Ascending aorta (tissue), 2 donors: ENCODE data around the gene SACM1L. TPM values are rescaled to one million over a fixed set of nuclear protein-coding genes. Genes with fewer than 3 reads are reported as not detected.
A peak's percentile ranks its signal among the peaks of the same experiment; 100 is the strongest.

Experiments
- DNase-seq, 2 donors: peaks; one replicate each; pipeline ENCODE4 v3.0.0-alpha.2; 2019; ENCODE audit warnings: low spot score in 2 of 2
- H3K27ac ChIP-seq, 2 donors: fragments of 200-600 bp; sonication (generic); one replicate each; pipeline ENCODE4 v1.5.1; 2016 to 2017; ENCODE audit warnings: mild to moderate bottlenecking in 1 of 2
- H3K27me3 ChIP-seq: fragments of 200-600 bp; sonication (generic); one replicate; pipeline ENCODE4 v1.5.1; 2017
- H3K36me3 ChIP-seq, 2 donors: fragments of 200-600 bp; sonication (generic); one replicate each; pipeline ENCODE4 v1.5.1; 2016
- H3K4me1 ChIP-seq, 2 donors: fragments of 200-600 bp; sonication (generic); one replicate each; pipeline ENCODE4 v1.5.1; 2016 to 2017; ENCODE audit warnings: mild to moderate bottlenecking in 1 of 2
- H3K4me3 ChIP-seq, 2 donors: fragments of 200-600 bp; sonication (generic); one replicate each; pipeline ENCODE4 v1.5.1; 2016 to 2017; ENCODE audit warnings: mild to moderate bottlenecking in 1 of 2
- H3K9me3 ChIP-seq, 2 donors: fragments of 200-600 bp; sonication (generic); one replicate each; pipeline ENCODE4 v1.5.1; 2016
- intact Hi-C: fragments of 100-400 bp; cut with DNase I; formaldehyde crosslinking; loops from one replicate; pipeline ENCODE4 v1.15.1; 2023
- total RNA-seq: library from RNA; depleted of rRNA; stranded (reverse); fragments of >200 nt; gene quantifications from one replicate; pipeline ENCODE4 v1.1.0, GENCODE V29; 2016
- TF ChIP-seq, protein P1 (sequence below), 3 experiments: fragments of 200-600 bp in 2 of 3; fragments of 450-650 bp in 1 of 3; sonication (generic) in 2 of 3; IDR thresholded peaks; one replicate each; pipeline ENCODE4 v1.5.1; 2016 to 2019; ENCODE audit warnings: antibody characterized with exemption in 3 of 3, mild to moderate bottlenecking in 1 of 3, moderate library complexity in 1 of 3

Gene SACM1L
- total RNA-seq, 1 donor from 2014 or later: 7.2 TPM

DNA sequence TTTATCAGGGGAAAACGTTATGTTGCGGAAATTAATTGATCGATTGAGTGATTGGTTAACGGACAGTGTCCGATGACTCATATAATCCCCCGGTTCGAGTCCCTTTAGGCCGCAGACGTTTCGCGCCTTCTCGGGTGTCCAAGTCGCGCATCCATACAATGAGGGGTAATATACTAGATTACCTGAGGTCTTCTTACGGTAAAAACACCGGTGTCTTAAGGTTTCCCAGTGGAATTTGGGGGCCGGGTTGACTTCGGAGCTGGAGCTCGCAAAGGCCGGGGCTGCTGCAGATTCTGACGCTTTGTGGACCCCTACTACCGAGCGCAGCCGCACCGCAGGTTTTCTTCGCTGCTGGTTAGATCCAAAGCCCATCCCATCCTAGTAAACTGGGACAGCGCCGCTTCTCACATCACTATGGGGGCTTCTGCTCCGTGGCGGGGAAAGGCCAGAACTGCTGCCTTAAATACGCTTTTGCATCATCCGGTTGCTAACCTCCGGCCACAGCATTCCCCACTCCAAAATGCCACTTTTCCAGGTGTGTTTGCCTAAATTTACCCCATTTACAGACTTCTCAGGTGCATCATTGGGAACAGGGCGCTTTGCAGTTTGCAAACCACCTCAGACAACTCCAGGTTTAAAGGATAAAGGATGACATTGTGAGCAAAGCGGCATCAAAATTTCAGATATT, 858 bp upstream of the SACM1L start:
- Histone ChIP-seq H3K4me1 (peaks cover 0 to 22% of the 10 kb centered on the region in 2 donors), H3K9me3 (no peaks in the 10 kb centered on the region), H3K36me3 (peaks cover 0 to 10% of the 10 kb centered on the region in 2 donors), H3K4me3 (peak overlapping the region; percentile 55 to 81), H3K27me3 (no peaks in the 10 kb centered on the region), H3K27ac (peak overlapping the region; percentile 81 to 89)
- DNase-seq: no peak
- intact Hi-C loops: loop anchor here (10.0 kb wide), 1 partner anchor 306 kb away; the partner anchor contains the start of gene FYCO1
- TF ChIP-seq, protein P1, sequence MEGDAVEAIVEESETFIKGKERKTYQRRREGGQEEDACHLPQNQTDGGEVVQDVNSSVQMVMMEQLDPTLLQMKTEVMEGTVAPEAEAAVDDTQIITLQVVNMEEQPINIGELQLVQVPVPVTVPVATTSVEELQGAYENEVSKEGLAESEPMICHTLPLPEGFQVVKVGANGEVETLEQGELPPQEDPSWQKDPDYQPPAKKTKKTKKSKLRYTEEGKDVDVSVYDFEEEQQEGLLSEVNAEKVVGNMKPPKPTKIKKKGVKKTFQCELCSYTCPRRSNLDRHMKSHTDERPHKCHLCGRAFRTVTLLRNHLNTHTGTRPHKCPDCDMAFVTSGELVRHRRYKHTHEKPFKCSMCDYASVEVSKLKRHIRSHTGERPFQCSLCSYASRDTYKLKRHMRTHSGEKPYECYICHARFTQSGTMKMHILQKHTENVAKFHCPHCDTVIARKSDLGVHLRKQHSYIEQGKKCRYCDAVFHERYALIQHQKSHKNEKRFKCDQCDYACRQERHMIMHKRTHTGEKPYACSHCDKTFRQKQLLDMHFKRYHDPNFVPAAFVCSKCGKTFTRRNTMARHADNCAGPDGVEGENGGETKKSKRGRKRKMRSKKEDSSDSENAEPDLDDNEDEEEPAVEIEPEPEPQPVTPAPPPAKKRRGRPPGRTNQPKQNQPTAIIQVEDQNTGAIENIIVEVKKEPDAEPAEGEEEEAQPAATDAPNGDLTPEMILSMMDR (IDR thresholded peaks at IDR 0.05): peak in 1 of 3 experiments; percentile 5

DNA sequence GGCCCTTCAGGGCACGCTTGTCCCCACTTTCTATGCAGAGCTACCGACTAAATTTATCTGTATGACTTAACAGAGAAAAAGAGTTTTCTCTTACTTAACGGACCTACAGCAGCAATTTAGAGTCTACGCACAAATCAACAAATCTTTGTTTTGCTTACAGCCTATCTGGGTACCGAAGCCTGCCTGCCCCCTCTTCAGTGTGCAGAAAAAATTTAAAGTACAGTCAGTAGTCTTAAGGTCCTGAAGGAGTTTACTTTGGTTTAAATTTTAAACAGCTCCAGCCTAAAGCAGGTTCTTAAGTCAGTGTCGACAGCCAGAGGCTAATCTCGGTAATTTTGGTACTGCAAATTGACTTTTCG, 570 bp downstream of the SACM1L start:
- TF ChIP-seq, protein P1 (IDR thresholded peaks at IDR 0.05): no peak
- intact Hi-C loops: loop anchor here (1.0 to 10.0 kb wide), 2 partner anchors 21 to 305 kb away; partner anchors contain the start of gene FYCO1
- peaks cover 0 to 25% of the 10 kb centered on the region in 2 donors for H3K4me1 ChIP-seq

DNA sequence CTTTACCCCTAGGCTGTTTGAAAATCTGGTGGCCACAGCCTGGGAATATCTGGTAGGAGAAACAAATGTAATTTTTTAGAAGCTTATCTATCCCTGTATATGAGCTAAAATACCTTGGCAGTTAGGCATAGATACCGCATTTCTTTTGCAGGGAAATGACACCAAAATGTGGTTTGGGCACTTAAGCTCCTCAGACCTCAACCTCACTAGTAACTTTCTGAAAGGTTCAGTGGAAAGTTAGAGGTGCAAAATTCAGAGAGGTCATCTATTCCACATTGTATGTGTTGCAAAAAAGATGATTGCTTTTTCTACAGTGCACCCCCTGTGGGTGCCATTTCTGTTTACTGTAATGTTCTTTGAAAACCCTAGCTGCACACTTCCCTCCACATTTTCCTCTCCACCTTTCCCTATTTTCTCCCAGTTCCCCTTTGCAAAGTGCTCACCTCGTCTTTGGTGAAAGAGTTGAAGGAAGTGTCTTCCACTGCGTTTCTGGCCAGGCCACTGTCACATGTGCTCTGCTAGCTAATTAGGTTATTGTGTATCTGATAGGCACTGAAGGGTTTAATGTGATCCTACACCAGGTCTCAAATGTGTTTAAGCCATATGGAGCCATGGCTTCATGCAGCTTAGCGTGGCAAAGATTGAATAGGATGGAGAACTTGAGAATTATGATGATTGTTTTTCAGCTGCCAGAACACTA, 1.3 kb downstream of the SACM1L start:
- Histone ChIP-seq H3K27ac (peak overlapping the region; percentile 81 to 89), H3K27me3 (no peaks in the 10 kb centered on the region), H3K4me3 (peak overlapping the region; percentile 79 to 81), H3K9me3 (no peaks in the 10 kb centered on the region), H3K36me3 (peaks cover 0 to 10% of the 10 kb centered on the region in 2 donors), H3K4me1 (peaks cover 0 to 25% of the 10 kb centered on the region in 2 donors)
- TF ChIP-seq, protein P1 (IDR thresholded peaks at IDR 0.05): no peak
- no peak for DNase-seq
- intact Hi-C loops: no loop called here

More for the DNA sequence above, 570 bp downstream of the SACM1L start:
- peak overlapping the region; percentile 79 to 81 for H3K4me3 ChIP-seq
- peak overlapping the region; percentile 81 to 89 for H3K27ac ChIP-seq
- H3K27me3 ChIP-seq: no peaks in the 10 kb centered on the region
- peaks cover 0 to 10% of the 10 kb centered on the region in 2 donors for H3K36me3 ChIP-seq
- DNase-seq: no peak
- no peaks in the 10 kb centered on the region for H3K9me3 ChIP-seq

DNA sequence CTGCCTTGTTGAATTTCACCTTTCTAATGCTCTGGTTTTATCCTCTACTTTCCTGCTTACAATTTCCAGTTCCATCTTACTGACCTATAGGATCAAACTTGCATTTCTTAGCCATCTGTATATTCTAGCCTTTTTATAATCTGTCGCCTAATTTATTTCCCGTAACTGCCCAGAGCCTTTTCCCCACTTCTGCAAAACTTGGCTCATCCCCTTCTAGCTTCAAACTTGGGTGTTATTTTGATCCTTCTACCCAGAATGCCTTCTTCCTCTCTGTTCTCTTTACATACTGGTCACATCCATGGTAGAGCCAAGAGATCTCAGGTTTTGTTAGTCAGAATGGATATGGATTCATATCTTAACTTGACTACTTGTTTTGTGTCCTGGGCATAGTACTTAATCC, 2.6 kb downstream of the SACM1L start:
- intact Hi-C loops: no loop called here
- Histone ChIP-seq H3K36me3 (peaks cover 0 to 10% of the 10 kb centered on the region in 2 donors), H3K9me3 (no peaks in the 10 kb centered on the region), H3K4me3 (no peak overlapping the region), H3K27ac (no peak overlapping the region), H3K4me1 (peaks cover 0 to 25% of the 10 kb centered on the region in 2 donors), H3K27me3 (no peaks in the 10 kb centered on the region)
- DNase-seq: no peak
- TF ChIP-seq, protein P1 (IDR thresholded peaks at IDR 0.05): no peak

DNA sequence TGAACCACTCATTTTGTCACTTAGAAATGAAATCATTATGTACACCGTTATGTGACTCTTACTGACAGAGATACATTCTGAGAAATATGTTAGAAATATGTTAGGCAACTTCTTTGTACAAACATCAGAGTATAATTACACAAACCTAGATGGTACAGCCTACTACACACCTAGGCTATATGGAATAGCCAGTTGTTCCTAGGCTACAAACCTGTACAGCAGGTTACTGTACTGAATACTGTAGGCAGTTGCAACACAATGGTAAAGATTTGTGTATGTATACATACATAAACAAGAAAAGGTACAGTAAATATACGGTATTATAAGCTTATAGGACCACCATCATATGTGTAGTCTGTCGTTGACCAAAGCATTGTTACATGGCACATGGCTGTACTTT, 3.7 kb downstream of the SACM1L start:
- no peaks in the 10 kb centered on the region for H3K9me3 ChIP-seq
- H3K4me1 ChIP-seq: peaks cover 0 to 25% of the 10 kb centered on the region in 2 donors
- H3K27ac ChIP-seq: no peak overlapping the region
- no peak for DNase-seq
- no peaks in the 10 kb centered on the region for H3K27me3 ChIP-seq
- H3K4me3 ChIP-seq: no peak overlapping the region
- TF ChIP-seq, protein P1 (IDR thresholded peaks at IDR 0.05): no peak
- peaks cover 0 to 10% of the 10 kb centered on the region in 2 donors for H3K36me3 ChIP-seq
- intact Hi-C loops: no loop called here
